DND-41 (cell line): Measurements from ENCODE around the gene CLIC5.

ENCODE experiments used
- CTCF ChIP-seq: IDR thresholded peaks from 2 replicates; pipeline ENCODE4 v1.5.1; 2012; ENCODE audit warnings: borderline replicate concordance, low read length, moderate library complexity, mild to moderate bottlenecking; ENCODE audit not compliant: poor library complexity, severe bottlenecking; ENCODE audit errors: extremely low read depth
- EZH2 ChIP-seq: IDR thresholded peaks from 3 replicates; pipeline ENCODE4 v1.6.1; 2012; ENCODE audit warnings: borderline replicate concordance, low read depth, mild to moderate bottlenecking, moderate library complexity, low read length, inconsistent platforms; ENCODE audit not compliant: severe bottlenecking

GRCh38 chr6:45987856-45988255 lies 27.8 kb downstream of the CLIC5 start:
- TF ChIP-seq CTCF = no peak
- TF ChIP-seq EZH2 = no peak
